Measurements from ENCODE around the gene DAGLA.
A peak's percentile ranks its signal among the peaks of the same experiment; 100 is the strongest.

The DAGLA gene

GRCh38 chr11:61731211-61731951 is 51.2 kb downstream of the DAGLA start:
- no peak for DNase-seq (ENCODE audit: low read depth, low spot score)
- CTCF ChIA-PET, result interaction anchor here (1.0 to 5.8 kb wide), 10 partner anchors 10 to 253 kb away, joined by 3 to 116 read pairs (median 4); no protein-coding TSS in a partner anchor
- no peak overlapping the region for H3K4me3 ChIP-seq (ENCODE audit: low read depth, low read length)
- POLR2A ChIA-PET, result no interaction called here
- no peak for TF ChIP-seq CTCF (IDR thresholded peaks at IDR 0.05; ENCODE audit: insufficient read depth, low read length, missing control alignments)

- no peak for TF ChIP-seq CTCF (IDR thresholded peaks at IDR 0.05; ENCODE audit: insufficient read depth, low read length, missing control alignments)
- no peak overlapping the region for H3K4me3 ChIP-seq (ENCODE audit: low read depth, low read length)
- DNase-seq (ENCODE audit: low read depth, low spot score), result no peak
- ChIA-PET CTCF (interaction anchor here (1.0 to 10.5 kb wide), 12 partner anchors 11 to 285 kb away, joined by 3 to 140 read pairs (median 8); no protein-coding TSS in a partner anchor), POLR2A (no interaction called here)
Measured at GRCh38 chr11:61731952-61732675, 51.9 kb downstream of the DAGLA start.

GRCh38 chr11:61732705-61733104 is 52.5 kb downstream of the DAGLA start:
- POLR2A ChIA-PET, result no interaction called here
- no peak overlapping the region for H3K4me3 ChIP-seq (ENCODE audit: low read depth, low read length)
- no peak for DNase-seq (ENCODE audit: low read depth, low spot score)
- CTCF ChIA-PET, result interaction anchor here (0.7 to 10.5 kb wide), 37 partner anchors 10 to 375 kb away, joined by 3 to 140 read pairs (median 8); partner anchors contain the start of genes DAGLA, FEN1, MYRF and TMEM258
- TF ChIP-seq CTCF (IDR thresholded peaks at IDR 0.05; ENCODE audit: insufficient read depth, low read length, missing control alignments), result no peak

GRCh38 chr11:61733120-61733978 is 53.2 kb downstream of the DAGLA start:
- peak; percentile 99 for TF ChIP-seq CTCF (IDR thresholded peaks at IDR 0.05; ENCODE audit: insufficient read depth, low read length, missing control alignments)
- H3K4me3 ChIP-seq (ENCODE audit: low read depth, low read length), result no peak overlapping the region
- CTCF ChIA-PET, result interaction anchor here (0.7 to 10.5 kb wide), 47 partner anchors 10 to 375 kb away, joined by 3 to 140 read pairs (median 7); partner anchors contain the start of genes DAGLA, FEN1, MYRF and TMEM258
- POLR2A ChIA-PET, result no interaction called here
- DNase-seq (ENCODE audit: low read depth, low spot score), result no peak

- DNase-seq (ENCODE audit: low read depth, low spot score), result no peak
- CTCF ChIA-PET, result interaction anchor here (0.9 to 10.5 kb wide), 23 partner anchors 8 to 373 kb away, joined by 3 to 140 read pairs (median 8); partner anchors contain the start of genes DAGLA and MYRF
- no peak overlapping the region for H3K4me3 ChIP-seq (ENCODE audit: low read depth, low read length)
- POLR2A ChIA-PET, result no interaction called here
- no peak for TF ChIP-seq CTCF (IDR thresholded peaks at IDR 0.05; ENCODE audit: insufficient read depth, low read length, missing control alignments)
Measured at GRCh38 chr11:61734767-61735166, 54.6 kb downstream of the DAGLA start.
